Neural cell (in vitro differentiated cells): Measurements from ENCODE around the gene ACSS1.

Source experiments
- EZH2 ChIP-seq: fragments of 200-600, 300-800 bp; shearing (Covaris generic), sonication (generic); IDR thresholded peaks from 2 replicates; pipeline ENCODE4 v1.6.1; 2014; ENCODE audit warnings: antibody characterized with exemption, low read length, borderline replicate concordance, mild to moderate bottlenecking; ENCODE audit not compliant: insufficient read depth, poor library complexity, severe bottlenecking
- MXI1 ChIP-seq: fragments of 450-650 bp; conservative IDR thresholded peaks from 2 replicates; pipeline ENCODE4 v1.6.1; 2014; ENCODE audit warnings: antibody characterized with exemption, mild to moderate bottlenecking; ENCODE audit not compliant: poor library complexity, severe bottlenecking
- TF ChIP-seq, protein P1 (sequence below): fragments of 450-650 bp; IDR thresholded peaks from 2 replicates; pipeline ENCODE4 v1.5.1; 2014; ENCODE audit warnings: antibody characterized with exemption, mild to moderate bottlenecking, moderate library complexity; ENCODE audit not compliant: poor library complexity, severe bottlenecking

DNA sequence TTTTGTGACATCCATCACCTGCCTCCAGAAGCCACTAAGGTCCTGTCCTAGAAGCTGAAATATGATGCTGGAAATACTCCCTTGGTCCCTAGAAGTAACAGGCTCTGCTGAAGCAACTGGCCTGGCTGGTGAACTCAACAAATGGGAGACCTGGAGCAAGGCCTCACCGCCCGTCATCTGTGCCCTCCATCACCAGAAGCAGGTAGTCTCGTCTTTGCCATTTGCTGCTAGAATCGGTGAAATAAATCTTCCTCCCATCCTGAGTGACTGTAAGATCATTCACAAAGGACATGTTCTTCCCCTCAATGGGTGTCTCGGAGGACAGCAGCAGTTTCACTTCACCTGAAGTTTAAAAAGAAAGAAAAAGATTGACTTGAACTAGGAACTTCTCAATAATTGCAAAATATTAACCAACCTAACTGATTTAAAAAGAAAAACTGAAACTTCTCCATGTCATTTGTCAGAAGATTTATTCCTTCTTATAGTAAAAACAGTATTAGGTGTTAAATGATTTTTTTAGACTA lies 87.8 kb downstream of the ACSS1 start:
- no peak for TF ChIP-seq MXI1
- no peak for TF ChIP-seq EZH2
- TF ChIP-seq, protein P1, sequence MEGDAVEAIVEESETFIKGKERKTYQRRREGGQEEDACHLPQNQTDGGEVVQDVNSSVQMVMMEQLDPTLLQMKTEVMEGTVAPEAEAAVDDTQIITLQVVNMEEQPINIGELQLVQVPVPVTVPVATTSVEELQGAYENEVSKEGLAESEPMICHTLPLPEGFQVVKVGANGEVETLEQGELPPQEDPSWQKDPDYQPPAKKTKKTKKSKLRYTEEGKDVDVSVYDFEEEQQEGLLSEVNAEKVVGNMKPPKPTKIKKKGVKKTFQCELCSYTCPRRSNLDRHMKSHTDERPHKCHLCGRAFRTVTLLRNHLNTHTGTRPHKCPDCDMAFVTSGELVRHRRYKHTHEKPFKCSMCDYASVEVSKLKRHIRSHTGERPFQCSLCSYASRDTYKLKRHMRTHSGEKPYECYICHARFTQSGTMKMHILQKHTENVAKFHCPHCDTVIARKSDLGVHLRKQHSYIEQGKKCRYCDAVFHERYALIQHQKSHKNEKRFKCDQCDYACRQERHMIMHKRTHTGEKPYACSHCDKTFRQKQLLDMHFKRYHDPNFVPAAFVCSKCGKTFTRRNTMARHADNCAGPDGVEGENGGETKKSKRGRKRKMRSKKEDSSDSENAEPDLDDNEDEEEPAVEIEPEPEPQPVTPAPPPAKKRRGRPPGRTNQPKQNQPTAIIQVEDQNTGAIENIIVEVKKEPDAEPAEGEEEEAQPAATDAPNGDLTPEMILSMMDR, result no peak
